Measurements from ENCODE around the gene CST1. TPM values are rescaled to one million over a fixed set of nuclear protein-coding genes. Genes with fewer than 3 reads are reported as not detected.
"Not testable (repeated sequence)": the region's sequence is repeated elsewhere in the genome, so short reads cannot be mapped to it uniquely, and the experiment has no call there.

Gene CST1, protein sequence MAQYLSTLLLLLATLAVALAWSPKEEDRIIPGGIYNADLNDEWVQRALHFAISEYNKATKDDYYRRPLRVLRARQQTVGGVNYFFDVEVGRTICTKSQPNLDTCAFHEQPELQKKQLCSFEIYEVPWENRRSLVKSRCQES
- total RNA-seq (2014; rRNA removed; shearing (Covaris generic); ENCODE audit: low replicate concordance), result 29.3 and 53.5 TPM in 2 replicates

DNA sequence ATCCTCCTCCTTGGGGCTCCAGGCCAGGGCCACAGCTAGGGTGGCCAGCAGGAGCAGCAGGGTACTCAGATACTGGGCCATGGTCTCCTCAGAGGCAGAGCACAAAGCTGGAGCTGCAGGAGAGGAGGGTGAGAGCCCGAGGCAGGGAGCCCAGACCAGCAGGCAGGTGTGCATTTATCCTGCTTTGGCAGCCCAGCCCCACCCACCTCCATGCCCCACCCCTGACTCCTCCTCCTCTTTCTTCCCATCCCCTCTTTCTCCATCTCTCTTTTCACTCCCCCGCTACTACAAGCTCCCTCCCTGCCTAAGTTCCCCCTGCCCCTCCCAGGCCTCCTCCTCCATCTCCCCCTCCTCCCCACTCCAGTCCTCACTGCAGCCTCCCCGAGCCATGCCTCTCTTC is at the start of gene CST1:
Gene CST1, minus strand, starts transcription at position 150 of the 400 bp plus-strand sequence. Its CDS starts 69 bp downstream, at position 81.
- in situ Hi-C loops (cut with HindIII; ENCODE audit: low pct_unique_long_range_greater_than_20kb, low sequenced_read_pairs); DNase-seq (ENCODE audit: low read depth): not testable (repeated sequence)

GRCh38 chr20:23799216-23799847 is 48.6 kb upstream of the CST1 start:
- in situ Hi-C loops (cut with HindIII; ENCODE audit: low pct_unique_long_range_greater_than_20kb, low sequenced_read_pairs), result not testable (repeated sequence)
- DNase-seq (ENCODE audit: low read depth), result peak; percentile 63

DNA sequence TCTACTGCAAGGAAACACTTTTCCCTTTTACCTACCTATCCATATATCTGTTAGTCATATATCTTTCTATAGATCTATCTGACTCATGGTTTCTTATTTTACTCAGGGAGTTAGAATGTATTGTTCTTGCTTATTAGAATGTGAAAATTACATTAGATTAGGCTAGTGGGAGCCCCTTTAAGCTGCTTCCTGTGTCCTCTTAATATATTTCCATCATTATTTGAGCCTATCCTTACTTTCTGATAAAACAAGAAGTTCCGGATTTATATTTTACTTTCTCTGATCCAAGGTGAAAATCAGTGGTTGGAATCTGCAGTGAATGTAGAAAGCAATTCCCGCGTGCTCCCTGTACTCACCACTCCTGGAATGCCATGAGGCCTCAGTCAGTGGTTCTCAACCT is 44.8 kb upstream of the CST1 start:
- in situ Hi-C loops (cut with HindIII; ENCODE audit: low pct_unique_long_range_greater_than_20kb, low sequenced_read_pairs), result no loop called here

DNA sequence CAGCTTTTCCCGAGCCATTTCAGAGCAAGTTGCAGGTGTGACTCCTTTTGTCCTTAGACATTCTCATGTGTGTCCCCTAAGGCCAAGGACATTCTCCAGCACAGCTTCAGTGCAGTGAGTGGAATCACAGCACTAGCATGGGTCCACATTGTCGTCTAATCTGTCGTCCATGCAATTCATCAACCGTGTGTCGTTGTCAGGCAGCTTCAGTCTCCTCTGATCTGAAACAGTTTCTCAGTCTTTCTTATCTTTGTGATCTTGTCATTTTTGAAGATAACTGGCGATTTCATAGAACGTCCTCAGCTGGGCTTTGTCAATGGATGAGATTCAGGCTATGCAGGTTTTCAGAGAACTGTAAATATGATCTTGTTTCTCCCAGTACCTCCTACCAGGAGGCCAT is 44.1 kb upstream of the CST1 start:
- in situ Hi-C loops (cut with HindIII; ENCODE audit: low pct_unique_long_range_greater_than_20kb, low sequenced_read_pairs), result no loop called here
- no peak for DNase-seq (ENCODE audit: low read depth)

More for the DNA sequence above, 44.8 kb upstream of the CST1 start:
- no peak for DNase-seq (ENCODE audit: low read depth)

DNA sequence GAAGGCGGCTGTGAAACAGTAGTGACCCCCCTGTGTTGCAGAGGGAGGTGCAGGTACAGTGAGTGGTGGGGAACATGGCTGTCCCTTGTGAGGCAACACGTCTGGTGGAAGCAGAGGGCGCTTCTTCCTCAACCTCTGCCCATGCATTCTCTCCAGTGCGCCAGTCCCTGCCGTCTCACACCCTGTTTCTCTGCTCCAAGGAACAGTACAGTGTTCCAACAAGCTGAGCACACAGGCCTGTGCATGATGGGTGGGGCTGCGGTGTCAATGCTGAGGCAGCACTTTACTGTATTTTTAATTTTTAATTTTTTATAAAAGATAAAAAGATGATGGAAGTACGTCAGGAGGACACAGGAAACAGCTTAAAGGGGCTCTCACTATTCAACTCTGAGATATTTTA is 43.3 kb upstream of the CST1 start:
- no peak for DNase-seq (ENCODE audit: low read depth)
- in situ Hi-C loops (cut with HindIII; ENCODE audit: low pct_unique_long_range_greater_than_20kb, low sequenced_read_pairs), result no loop called here

DNA sequence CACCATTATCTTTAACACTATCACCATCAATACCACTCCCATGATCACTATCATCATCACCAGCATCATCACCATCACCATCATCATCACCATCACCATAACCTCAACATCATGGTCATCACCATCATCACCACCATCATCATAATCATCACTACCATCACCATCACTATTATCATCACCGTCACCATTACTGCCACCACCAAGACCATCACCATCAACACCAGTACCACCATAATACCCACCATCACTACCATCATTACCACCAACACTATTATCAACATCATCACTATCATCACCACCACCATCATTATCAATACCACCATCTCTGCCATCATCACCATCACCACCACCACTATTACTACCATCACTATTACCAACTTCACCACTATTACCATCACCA is 32.7 kb upstream of the CST1 start:
- no peak for DNase-seq (ENCODE audit: low read depth)
- in situ Hi-C loops (cut with HindIII; ENCODE audit: low pct_unique_long_range_greater_than_20kb, low sequenced_read_pairs), result no loop called here

DNA sequence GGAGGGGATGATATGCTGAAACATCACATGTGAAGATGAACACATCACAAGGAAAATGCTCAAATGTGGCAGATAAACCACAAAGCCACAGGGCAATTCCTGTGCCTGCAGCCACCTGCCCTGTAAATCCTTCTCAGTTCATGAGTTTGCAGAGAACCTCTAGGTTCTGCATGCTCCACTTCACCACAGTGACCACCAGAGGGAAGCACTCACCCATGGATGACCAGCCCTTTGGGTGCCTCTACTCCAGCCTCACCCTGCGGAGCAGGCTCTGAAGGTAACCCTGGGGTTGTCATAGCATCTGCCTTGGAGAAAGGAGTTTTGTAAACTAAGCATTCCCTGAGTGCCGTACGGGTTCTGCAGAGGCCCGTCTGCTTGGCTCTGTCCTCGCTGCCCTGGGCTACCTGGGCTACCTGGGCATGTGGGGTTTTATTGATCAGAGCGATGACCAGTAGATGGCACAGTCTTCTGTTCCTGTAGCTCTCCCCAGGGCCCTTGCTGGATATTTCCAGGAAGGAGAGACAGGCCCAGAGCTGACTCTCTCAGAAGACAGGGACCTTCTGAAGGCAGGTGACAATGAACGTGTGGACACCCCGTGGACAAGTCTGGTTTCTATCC is 31.7 kb upstream of the CST1 start:
- in situ Hi-C loops (cut with HindIII; ENCODE audit: low pct_unique_long_range_greater_than_20kb, low sequenced_read_pairs), result no loop called here
- DNase-seq (ENCODE audit: low read depth), result peak; percentile 43

GRCh38 chr20:23778676-23779075 is 27.9 kb upstream of the CST1 start:
- in situ Hi-C loops (cut with HindIII; ENCODE audit: low pct_unique_long_range_greater_than_20kb, low sequenced_read_pairs); DNase-seq (ENCODE audit: low read depth): not testable (repeated sequence)

DNA sequence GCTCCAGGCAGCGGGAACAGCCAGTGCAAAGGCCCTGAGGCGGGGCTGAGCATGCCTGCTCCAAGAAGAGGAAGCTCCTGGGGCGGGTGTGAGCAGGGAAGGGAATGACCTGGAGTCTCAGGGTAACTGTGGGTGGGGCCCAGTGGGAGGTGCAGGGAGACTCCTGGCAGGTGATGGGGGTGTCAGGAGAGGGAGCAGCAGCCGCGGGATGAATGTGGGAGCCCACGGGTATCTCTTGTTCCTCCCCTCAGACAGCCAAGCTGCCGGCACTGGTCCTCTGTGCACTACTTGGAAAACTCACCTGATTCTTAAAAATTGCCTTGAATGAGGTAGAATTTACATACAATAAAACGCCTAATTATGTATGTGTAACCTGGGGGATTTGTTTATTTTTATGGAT is 26.6 kb upstream of the CST1 start:
- in situ Hi-C loops (cut with HindIII; ENCODE audit: low pct_unique_long_range_greater_than_20kb, low sequenced_read_pairs); DNase-seq (ENCODE audit: low read depth): not testable (repeated sequence)

DNA sequence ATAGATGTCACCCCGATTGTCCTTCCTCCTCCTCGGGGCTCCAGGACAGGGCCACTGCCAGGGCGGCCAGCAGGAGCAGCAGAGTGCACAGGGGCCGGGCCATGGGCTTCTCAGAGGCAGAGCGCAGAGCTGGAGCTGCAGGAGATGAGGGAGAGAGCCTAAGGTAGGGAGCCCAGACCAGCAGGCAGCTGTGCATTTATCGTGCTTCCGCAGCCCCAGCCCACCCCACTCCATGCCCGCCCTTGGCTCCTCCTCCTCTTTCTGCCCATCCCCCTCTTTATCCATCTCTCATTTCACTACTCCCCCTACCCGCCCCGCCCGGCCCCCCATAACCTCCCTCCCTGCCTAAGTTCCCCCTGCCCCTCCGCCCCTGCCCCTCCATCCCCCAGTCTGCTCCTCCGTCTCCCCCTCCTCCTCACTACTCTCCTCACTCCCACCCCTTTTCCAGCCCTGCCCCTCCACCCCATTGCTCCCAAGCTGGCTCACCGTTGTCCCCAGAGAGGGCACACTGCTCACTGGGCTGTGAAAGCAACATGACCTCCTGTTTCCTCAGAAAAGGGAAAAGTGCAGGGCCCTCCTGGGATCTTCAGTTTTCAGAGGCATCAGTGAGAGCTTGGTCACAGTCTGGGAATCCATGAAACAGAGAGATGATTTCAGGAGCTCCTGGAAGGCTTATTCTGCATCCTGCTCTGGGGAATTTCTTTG is 25.5 kb upstream of the CST1 start:
- in situ Hi-C loops (cut with HindIII; ENCODE audit: low pct_unique_long_range_greater_than_20kb, low sequenced_read_pairs), result no loop called here
- DNase-seq (ENCODE audit: low read depth), result no peak

DNA sequence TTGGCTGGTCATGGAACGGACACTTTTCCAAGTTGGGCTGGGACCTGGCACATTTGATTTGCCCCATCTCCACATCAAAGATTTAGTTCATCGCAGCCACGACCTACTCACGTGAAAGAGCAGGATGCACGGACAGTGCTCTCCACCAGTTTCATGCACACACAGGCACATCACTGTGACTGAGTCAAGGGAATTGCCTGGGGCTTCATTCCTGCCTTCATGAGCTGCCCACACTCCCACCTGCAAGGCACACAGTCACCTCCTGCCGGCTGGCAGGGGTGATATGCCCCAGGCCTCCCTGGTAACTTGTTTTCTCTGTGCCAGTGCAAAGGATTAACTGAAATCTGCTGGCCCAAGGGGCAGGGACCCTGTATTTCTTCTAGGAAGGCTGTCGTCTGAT is 23.3 kb upstream of the CST1 start:
- in situ Hi-C loops (cut with HindIII; ENCODE audit: low pct_unique_long_range_greater_than_20kb, low sequenced_read_pairs), result no loop called here
- DNase-seq (ENCODE audit: low read depth), result no peak

- DNase-seq (ENCODE audit: low read depth), result no peak
- in situ Hi-C loops (cut with HindIII; ENCODE audit: low pct_unique_long_range_greater_than_20kb, low sequenced_read_pairs), result no loop called here
Observed at GRCh38 chr20:23773579-23773978, 22.8 kb upstream of the CST1 start.

DNA sequence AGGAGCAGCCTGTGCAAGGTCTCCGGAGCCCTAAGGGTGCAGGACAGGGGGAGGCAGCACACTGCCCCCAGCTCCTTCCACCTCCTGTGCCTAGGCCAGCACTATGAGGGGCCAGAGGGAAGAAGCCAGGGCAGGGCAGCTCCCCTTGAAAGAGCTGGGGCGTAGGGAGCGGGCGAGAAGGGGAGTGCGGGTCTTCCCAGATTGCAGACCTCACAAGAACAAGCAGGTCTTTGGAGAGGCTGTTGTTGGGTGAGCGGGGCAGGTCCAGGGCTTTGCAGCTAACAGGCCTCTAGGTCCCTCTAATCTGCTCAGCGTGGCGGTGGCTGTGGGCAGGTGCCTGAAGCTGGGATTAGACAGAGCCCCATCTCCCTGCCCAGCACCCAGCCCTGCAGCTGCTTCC is 22.4 kb upstream of the CST1 start:
- in situ Hi-C loops (cut with HindIII; ENCODE audit: low pct_unique_long_range_greater_than_20kb, low sequenced_read_pairs), result no loop called here
- no peak for DNase-seq (ENCODE audit: low read depth)

GRCh38 chr20:23772074-23772473 is 21.3 kb upstream of the CST1 start:
- in situ Hi-C loops (cut with HindIII; ENCODE audit: low pct_unique_long_range_greater_than_20kb, low sequenced_read_pairs), result no loop called here
- no peak for DNase-seq (ENCODE audit: low read depth)

DNA sequence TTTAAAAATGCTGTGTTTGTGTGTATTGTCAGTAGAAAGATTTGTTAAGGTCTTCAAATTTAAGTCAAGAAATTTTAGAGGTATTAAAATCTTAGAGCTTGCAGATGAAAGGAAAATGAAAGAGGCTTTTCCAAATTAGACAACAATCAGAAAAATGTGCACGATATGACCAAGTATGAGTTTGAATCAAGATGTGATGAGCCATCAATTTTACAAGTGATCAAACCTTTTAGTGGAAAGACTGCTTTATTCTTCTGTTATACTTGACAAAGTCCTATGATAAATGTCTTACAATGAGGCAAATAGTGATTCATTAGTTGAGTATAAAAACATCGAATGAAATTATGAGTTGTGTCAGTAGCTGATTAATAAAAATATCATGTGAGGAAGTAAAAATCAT is 19.6 kb upstream of the CST1 start:
- in situ Hi-C loops (cut with HindIII; ENCODE audit: low pct_unique_long_range_greater_than_20kb, low sequenced_read_pairs), result no loop called here
- DNase-seq (ENCODE audit: low read depth), result no peak

DNA sequence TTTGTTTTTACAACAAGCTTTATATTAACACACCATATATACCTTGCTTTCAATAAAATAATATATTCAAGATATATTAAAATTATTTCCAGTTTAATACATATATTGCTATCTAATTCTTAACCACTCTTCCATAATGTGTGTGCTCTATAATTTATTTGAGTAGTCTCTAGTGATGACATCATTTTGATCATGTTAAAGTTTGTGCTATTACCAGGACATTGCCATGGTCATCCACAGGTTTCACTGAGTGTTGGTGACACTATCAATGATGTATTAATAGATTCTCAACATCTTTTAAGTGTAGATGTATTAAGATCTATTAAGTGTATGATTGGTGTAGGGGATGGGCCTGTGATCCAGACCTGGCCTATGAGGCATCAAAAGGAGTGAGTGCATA is 17.8 kb upstream of the CST1 start:
- in situ Hi-C loops (cut with HindIII; ENCODE audit: low pct_unique_long_range_greater_than_20kb, low sequenced_read_pairs); DNase-seq (ENCODE audit: low read depth): not testable (repeated sequence)

DNA sequence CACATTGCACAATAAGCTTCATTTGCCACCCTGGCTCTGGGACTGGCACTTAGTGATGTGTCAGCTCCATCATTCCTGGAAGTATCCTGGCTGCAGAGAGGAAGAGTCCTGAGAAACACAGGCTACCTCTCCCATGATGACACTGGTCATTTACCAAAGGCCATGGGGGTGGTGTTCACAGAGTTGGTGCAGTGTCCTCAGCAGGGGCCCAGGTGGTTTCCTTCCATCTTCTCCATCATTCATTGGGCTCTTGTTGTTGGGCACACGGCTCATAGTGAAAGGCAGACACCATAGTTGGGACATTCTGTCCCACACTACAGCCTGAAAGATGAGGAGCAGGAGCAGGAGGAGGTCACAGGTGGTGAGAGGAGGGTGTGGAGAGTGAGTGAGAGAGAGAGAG is 15.8 kb upstream of the CST1 start:
- in situ Hi-C loops (cut with HindIII; ENCODE audit: low pct_unique_long_range_greater_than_20kb, low sequenced_read_pairs), result no loop called here
- DNase-seq (ENCODE audit: low read depth), result no peak

DNA sequence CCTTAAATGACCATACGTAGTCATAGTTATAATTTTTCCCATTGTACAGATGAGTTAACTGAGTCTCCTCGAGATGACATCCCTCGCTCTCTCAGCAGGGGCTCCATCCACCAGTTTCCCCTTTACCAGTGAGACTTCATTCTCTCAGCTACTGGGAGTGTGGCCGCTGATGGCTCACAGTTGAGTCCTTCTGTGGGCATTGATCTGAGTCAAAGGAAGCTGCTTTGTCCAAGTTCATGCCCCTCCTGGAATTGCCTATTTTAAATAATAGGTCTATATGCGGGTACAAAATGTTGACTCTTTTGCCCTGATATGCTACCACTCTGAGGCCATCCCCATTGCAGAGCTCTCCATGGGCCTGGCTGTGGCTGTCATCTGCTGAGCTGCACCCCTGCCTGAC is 14.8 kb upstream of the CST1 start:
- in situ Hi-C loops (cut with HindIII; ENCODE audit: low pct_unique_long_range_greater_than_20kb, low sequenced_read_pairs), result no loop called here

GRCh38 chr20:23764630-23765029 is 13.9 kb upstream of the CST1 start:
- DNase-seq (ENCODE audit: low read depth); in situ Hi-C loops (cut with HindIII; ENCODE audit: low pct_unique_long_range_greater_than_20kb, low sequenced_read_pairs): not testable (repeated sequence)

More for the DNA sequence above, 14.8 kb upstream of the CST1 start:
- no peak for DNase-seq (ENCODE audit: low read depth)

All from Caki2 (cell line).